CD4-positive, alpha-beta T cell treated with Interleukin-6 at 100 ng/mL for 8 hours (primary cell): ENCODE data around the gene SIGLEC8.
"Not testable (repeated sequence)": the region's sequence is repeated elsewhere in the genome, so short reads cannot be mapped to it uniquely, and the experiment has no call there.

Source experiments
- DNase-seq: peaks from one replicate; pipeline ENCODE4 v3.0.0-alpha.2; 2020; ENCODE audit warnings: mixed read lengths, low spot score

SIGLEC8 gene

GRCh38 chr19:51473009-51473707 lies 14.9 kb upstream of the SIGLEC8 start:
- DNase-seq, result peak; percentile 70

DNA sequence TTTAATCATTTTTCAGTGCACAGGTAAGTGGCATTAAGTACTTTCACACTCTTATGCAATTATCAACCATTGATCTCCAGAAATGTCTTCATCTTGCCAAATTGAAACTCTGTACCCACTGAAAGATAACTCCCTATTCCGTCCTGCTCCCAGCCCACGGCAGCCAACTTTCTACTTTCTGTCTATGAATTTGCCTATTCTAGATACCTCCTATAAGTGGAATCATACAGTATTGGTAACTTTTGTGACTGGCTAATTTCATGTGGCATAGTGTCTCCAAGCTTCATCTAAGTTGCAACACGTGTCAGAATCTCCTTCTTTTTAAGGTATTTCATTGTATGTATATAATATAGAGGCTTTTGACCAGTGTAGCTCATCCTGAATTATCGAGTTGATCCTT lies 14.4 kb upstream of the SIGLEC8 start:
- DNase-seq, result no peak

DNA sequence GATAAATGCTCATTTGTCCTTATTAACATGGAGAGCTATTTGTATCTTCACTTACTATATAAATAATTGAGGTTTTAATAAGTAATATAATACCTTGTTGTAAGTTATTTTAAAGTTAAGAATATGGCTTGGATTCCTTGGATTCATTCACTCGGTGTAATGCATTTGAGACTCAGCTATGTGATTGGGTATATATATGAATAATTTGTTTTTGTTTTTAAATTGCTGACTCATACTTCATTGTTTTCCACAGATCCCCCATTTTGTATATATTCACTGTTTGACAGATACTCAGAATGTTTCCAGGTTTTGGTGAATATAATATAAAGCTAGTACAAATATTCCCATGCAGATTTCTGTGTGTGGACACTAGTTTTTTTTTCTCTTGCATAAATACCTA lies 13.3 kb upstream of the SIGLEC8 start:
- DNase-seq, result no peak

DNA sequence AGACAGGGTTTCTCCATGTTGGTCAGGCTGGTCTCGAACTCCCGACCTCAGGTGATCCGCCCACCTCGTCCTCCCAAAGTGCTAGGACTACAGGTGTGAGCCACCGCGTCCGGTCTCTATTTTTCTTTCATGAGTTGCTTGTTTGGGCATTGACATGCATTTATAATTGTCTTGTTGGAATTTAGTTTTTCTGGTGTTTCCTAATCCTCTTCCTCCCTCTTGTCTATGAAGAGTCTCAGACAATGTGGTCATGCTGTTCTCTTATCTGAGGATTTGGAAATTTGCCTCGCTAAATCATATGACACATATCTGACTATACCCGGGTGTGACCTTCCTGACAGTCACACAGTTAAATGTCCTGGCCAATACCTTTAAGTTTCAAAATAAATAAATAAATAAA lies 12.7 kb upstream of the SIGLEC8 start:
- no peak for DNase-seq

GRCh38 chr19:51469629-51470028 lies 11.4 kb upstream of the SIGLEC8 start:
- DNase-seq, result no peak

DNA sequence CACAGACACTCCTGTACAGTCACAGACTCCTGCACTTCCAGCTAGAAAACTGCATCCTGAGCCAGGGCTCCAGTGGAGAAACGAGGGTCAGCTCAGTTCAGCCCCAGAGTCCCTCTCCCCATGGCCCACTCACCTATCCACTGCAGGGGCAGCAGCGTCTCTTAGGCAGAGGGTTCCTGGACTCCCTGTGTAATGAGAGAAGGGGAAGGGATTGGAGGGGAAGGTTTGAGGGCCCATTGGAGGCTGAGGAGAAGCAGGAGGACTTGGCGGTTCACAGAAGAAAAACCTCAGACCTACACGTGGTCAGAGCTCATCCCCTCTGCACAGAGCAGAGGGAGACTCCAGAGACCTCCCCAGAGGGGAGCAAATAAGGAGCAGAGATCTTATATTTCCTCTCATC lies 10.9 kb upstream of the SIGLEC8 start:
- no peak for DNase-seq

DNA sequence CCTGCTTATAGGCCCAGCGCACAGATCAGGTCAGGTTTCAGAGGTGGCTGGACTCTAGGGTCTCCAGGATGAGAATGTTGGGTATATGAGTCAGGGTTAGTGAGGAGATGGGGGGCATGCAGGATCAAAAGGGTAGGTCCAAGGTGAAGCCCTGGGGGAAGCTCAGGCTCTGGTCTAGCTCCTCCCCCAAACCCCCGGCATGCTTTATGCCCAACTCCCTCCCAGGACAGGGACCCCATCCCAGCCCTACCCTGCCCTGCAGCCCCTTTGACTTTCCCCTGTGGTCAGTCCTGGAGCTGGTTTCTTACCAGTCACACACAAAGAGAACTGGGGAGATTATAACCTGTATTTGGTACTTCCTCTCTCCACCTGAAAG lies 10.3 kb upstream of the SIGLEC8 start:
- no peak for DNase-seq

GRCh38 chr19:51467864-51468544 lies 9.8 kb upstream of the SIGLEC8 start:
- DNase-seq, result no peak

GRCh38 chr19:51466723-51467122 lies 8.5 kb upstream of the SIGLEC8 start:
- no peak for DNase-seq

- not testable (repeated sequence) for DNase-seq
Observed at GRCh38 chr19:51463976-51464581, 5.8 kb upstream of the SIGLEC8 start.

- no peak for DNase-seq
Observed at GRCh38 chr19:51462681-51463080, 4.4 kb upstream of the SIGLEC8 start.

DNA sequence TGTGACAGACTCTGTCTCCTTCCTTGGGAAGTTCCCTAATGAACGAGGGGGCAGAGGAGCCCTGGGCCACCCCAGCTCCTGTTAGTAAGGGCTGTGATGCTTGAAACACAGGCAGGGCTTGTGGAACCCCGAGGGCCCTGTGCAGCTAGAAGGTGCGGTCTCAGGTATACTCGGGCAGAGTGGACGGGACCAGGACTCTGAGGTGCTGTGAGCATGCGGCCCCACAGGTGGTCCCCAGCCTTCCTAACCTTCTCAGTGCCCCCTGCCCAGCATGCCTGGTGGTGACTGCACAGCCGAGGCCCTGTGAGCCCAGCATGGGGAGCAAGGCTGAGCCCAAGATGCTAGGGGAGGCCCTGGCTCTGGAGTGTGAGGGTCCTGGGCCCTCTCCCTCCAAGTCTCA lies 4.0 kb upstream of the SIGLEC8 start:
- no peak for DNase-seq

DNA sequence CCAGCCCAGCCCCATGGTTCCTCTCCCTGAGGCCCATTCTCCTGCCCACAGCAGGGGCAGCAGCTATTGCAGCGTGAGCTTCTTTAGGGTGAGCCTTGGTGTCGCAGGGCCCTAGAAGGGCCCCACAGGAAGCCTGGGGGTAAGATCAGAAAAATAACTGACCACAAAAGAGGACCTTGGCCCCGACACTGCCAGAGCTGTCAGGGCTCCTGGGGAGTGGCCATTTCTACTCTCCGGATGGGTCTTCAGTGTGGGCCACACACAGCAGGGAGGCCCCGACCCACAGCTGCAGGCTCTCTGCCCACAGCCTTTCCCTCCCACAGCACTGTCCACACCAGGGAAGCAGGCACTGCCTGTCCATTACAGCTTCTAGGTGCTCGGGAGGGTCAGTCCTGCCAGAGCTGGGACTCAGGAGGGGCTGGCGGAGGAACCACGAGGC lies 3.5 kb upstream of the SIGLEC8 start:
- no peak for DNase-seq

GRCh38 chr19:51460164-51460992 lies 2.1 kb upstream of the SIGLEC8 start:
- no peak for DNase-seq

DNA sequence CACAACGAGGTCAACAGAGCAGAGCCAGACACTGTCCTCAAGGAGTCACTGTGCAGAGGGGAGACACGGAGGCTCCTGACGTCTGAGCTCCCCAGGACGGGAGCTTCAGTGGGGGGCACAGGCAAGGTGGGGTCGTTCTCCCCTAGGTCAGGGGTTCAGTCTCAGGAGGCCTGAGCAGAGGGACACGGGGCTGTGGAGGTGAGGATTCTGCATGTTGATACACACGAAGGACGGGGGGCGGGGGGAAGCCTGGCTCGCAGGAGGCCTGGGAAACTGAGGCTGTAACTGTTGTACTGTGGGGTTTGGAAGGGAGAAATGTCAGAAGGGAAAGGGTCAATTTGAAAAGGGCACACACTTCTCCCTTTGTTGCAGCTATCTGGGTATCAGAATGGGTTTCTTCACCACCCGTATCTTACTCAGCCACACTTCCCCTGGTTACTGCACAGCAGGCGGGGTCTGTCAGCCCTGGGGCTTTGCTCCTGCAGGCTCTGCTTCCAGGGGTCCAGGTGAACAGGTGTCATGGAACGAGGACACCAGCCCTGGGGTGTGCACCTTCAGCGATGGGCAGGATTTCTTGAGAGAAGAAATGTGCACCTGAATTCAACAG lies 748 bp upstream of the SIGLEC8 start:
- no peak for DNase-seq

GRCh38 chr19:51457351-51458013 lies 772 bp downstream of the SIGLEC8 start:
- DNase-seq, result no peak

GRCh38 chr19:51456541-51457290 lies 1.5 kb downstream of the SIGLEC8 start:
- DNase-seq, result no peak

DNA sequence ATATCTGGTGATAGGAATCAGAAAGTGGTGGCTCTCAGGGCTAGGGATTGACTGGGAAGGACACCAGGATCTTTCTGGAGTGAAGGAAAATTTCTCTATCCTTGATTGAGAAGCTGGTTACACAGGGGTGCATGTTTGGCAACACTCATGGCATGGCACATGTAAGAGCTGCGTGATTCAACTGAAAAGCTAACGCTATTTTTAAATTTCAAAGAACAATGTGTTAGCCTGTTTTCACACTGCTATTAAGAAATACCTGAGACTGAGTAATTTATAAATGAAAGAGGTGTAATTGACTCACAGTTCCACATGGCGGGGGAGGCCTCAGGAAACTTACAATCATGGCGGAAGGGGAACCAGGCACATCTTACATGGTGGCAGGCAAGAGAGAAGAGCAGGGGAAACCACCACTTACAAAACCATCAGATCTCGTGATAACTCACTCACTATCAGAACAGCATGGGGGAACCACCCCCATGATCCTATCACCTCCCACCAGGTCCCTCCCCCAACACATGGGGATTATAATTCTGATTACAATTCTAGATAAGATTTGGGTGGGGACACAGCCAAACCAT lies 7.4 kb downstream of the SIGLEC8 start:
- no peak for DNase-seq

DNA sequence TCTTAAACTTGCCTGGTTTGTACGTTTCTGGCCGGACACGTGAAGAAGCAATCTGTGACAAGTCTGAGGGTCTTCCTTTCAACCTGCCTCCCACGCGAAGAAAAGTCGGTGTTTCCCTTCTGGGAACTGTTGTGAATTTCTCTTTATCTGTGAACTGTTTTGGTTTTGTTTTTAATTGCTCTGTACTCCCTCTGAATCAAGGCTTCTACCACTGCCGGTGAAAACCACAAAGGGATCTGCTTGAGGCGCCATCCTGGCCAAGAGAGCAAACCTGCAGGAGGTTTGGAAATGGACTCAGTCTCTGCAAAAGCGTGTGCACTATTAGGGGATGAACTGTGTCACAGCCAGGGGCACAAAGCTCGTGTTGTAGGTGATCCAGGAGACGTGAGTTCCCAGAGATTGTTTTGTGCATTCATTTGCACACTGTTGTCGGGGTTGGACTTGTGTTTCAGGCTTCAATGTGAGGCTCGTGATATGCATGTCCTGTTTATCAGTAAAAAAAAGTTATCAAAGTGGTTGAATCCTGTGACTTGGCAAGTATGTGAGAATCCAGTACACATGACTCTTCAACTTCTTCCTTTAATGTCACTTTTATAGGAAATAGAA lies 9.7 kb downstream of the SIGLEC8 start:
- no peak for DNase-seq

- DNase-seq, result no peak
Observed at GRCh38 chr19:51448011-51448410, 10.2 kb downstream of the SIGLEC8 start.
